ENCODE measurements around the gene TLR9. TPM values are rescaled to one million over a fixed set of nuclear protein-coding genes. Genes with fewer than 3 reads are reported as not detected.

The TLR9 gene
- total and polyA plus RNA-seq, 9 of the 15 experiments (the other 6 are each of a cell fraction or from before 2014, with no cell fraction given): not detected

- Histone ChIP-seq H3K27ac (ENCODE audit: extremely low read depth, low read depth, low read length) (no peak overlapping the region), H2AFZ (ENCODE audit: low read depth, low read length) (no peak overlapping the region), H3K4me2 (ENCODE audit: insufficient read depth, low read length) (no peak overlapping the region), H3K79me2 (ENCODE audit: control insufficient read depth, insufficient read depth, low read length) (no peaks in the 10 kb centered on the region), H3K4me1 (replicated peaks in 1 of 2; ENCODE audit: control insufficient read depth in 2 of 2, insufficient read depth in 2 of 2, low read length in 2 of 2) (peaks cover 8 to 17% of the 10 kb centered on the region in 2 experiments; a peak in 4 of 5 replicates), H3K4me3 (no peak overlapping the region), H3K36me3 (ENCODE audit: control insufficient read depth, insufficient read depth, low read length) (no peaks in the 10 kb centered on the region), H3K27me3 (ENCODE audit: control insufficient read depth in 2 of 2, insufficient read depth in 2 of 2, low read length in 2 of 2) (no peaks in the 10 kb centered on the region), H3K9ac (ENCODE audit: insufficient read depth in 1 of 2, low read depth in 2 of 2, low read length in 2 of 2) (no peak overlapping the region), H3K9me1 (ENCODE audit: control insufficient read depth, insufficient read depth, low read length) (no peaks in the 10 kb centered on the region), H3K9me3 (replicated peaks; ENCODE audit: control insufficient read depth, insufficient read depth, low read depth, low read length) (no peaks in the 10 kb centered on the region), H4K20me1 (replicated peaks; ENCODE audit: control insufficient read depth, insufficient read depth, low read length) (no peaks in the 10 kb centered on the region)
- POLR2A ChIA-PET: interaction anchor here (0.7 to 1.5 kb wide), 5 partner anchors 10 to 199 kb away, joined by 3 to 5 read pairs (median 4); partner anchors contain the start of gene POC1A
- no TSS peak for BruUV-seq (replicated peaks)
- in situ Hi-C loops (cut with MboI) (no loop called here), intact Hi-C loops (cut with micrococcal nuclease) (no loop called here)
- ATAC-seq (no peak; the same call in 1 of the 3 replicates), FAIRE-seq (peak; percentile 40), DNase-seq (ENCODE audit: extremely low read depth in 1 of 4, low spot score in 3 of 4) (peak in 1 of 4 experiments; percentile 38)
- CTCF ChIA-PET (ENCODE audit: low intra/inter-chr PET ratio): no interaction called here
- 22% methylated on average over 3 of the region's 3 CpGs for WGBS (ENCODE audit: insufficient coverage, low coverage, missing lambda C conversion rate)
- peak; percentile 84 for TF ChIP-seq FOSL1 (tag; conservative IDR thresholded peaks at IDR 0.05)
- TF ChIP-seq IRF2 (CRISPR knock-in tag; IDR thresholded peaks at IDR 0.05): no peak
- no peak for TF ChIP-seq ZNF75A (CRISPR knock-in tag; IDR thresholded peaks at IDR 0.05)
- TF ChIP-seq SMARCE1 (IDR thresholded peaks at IDR 0.05): peak; percentile 59
- TF ChIP-seq HOXB6 (CRISPR knock-in tag; IDR thresholded peaks at IDR 0.05; ENCODE audit: borderline replicate concordance): no peak
- TF ChIP-seq MEF2D (tag; conservative IDR thresholded peaks at IDR 0.05; ENCODE audit: low read depth): no peak
- peak in 1 of 2 experiments; percentile 61; a peak in 1 of 4 replicates for TF ChIP-seq TRIM24 (IDR thresholded peaks at IDR 0.05)
- peak; percentile 65 for TF ChIP-seq TAL1 (IDR thresholded peaks at IDR 0.05)
- TF ChIP-seq, protein P1, sequence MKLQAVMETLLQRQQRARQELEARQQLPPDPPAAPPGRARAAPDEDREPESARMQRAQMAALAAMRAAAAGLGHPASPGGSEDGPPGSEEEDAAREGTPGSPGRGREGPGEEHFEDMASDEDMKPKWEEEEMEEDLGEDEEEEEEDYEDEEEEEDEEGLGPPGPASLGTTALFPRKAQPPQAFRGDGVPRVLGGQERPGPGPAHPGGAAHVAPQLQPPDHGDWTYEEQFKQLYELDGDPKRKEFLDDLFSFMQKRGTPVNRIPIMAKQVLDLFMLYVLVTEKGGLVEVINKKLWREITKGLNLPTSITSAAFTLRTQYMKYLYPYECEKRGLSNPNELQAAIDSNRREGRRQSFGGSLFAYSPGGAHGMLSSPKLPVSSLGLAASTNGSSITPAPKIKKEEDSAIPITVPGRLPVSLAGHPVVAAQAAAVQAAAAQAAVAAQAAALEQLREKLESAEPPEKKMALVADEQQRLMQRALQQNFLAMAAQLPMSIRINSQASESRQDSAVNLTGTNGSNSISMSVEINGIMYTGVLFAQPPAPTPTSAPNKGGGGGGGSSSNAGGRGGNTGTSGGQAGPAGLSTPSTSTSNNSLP (IDR thresholded peaks at IDR 0.05; ENCODE audit: borderline replicate concordance, low read depth, low read length): 0 out of 2 replicates have a peak, but pooled peaks have one; percentile 18
- TF ChIP-seq MAFF (IDR thresholded peaks at IDR 0.05; ENCODE audit: low read length): no peak
- TF ChIP-seq ZNF277 (CRISPR knock-in tag; IDR thresholded peaks at IDR 0.05; ENCODE audit: borderline replicate concordance): no peak
- TF ChIP-seq, protein P2, sequence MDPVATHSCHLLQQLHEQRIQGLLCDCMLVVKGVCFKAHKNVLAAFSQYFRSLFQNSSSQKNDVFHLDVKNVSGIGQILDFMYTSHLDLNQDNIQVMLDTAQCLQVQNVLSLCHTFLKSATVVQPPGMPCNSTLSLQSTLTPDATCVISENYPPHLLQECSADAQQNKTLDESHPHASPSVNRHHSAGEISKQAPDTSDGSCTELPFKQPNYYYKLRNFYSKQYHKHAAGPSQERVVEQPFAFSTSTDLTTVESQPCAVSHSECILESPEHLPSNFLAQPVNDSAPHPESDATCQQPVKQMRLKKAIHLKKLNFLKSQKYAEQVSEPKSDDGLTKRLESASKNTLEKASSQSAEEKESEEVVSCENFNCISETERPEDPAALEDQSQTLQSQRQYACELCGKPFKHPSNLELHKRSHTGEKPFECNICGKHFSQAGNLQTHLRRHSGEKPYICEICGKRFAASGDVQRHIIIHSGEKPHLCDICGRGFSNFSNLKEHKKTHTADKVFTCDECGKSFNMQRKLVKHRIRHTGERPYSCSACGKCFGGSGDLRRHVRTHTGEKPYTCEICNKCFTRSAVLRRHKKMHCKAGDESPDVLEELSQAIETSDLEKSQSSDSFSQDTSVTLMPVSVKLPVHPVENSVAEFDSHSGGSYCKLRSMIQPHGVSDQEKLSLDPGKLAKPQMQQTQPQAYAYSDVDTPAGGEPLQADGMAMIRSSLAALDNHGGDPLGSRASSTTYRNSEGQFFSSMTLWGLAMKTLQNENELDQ (CRISPR knock-in tag; IDR thresholded peaks at IDR 0.05; ENCODE audit: borderline replicate concordance): no peak
- TF ChIP-seq ZNF347 (CRISPR knock-in tag; IDR thresholded peaks at IDR 0.05; ENCODE audit: low read depth): no peak
- TF ChIP-seq POU5F1 (IDR thresholded peaks at IDR 0.05; ENCODE audit: borderline replicate concordance, low read depth, low read length, partially characterized antibody): no peak
- TF ChIP-seq ETV5 (CRISPR knock-in tag; IDR thresholded peaks at IDR 0.05; ENCODE audit: low read depth): no peak
- no peak for TF ChIP-seq BRCA1 (IDR thresholded peaks at IDR 0.05)
- TF ChIP-seq BRCA1 (CRISPR knock-in tag; IDR thresholded peaks at IDR 0.05): no peak
Observed at GRCh38 chr3:52171514-52172261, 53.8 kb downstream of the TLR9 start.

Measured in K562 (cell line).